ENCODE results near the gene FXYD6. TPM values are rescaled to one million over a fixed set of nuclear protein-coding genes. Genes with fewer than 3 reads are reported as not detected.

The FXYD6 gene
- total and polyA plus RNA-seq, 2 of the 8 experiments (the other 6 are each of a cell fraction or from before 2014, with no cell fraction given) = 44.6 to 117 TPM

DNA sequence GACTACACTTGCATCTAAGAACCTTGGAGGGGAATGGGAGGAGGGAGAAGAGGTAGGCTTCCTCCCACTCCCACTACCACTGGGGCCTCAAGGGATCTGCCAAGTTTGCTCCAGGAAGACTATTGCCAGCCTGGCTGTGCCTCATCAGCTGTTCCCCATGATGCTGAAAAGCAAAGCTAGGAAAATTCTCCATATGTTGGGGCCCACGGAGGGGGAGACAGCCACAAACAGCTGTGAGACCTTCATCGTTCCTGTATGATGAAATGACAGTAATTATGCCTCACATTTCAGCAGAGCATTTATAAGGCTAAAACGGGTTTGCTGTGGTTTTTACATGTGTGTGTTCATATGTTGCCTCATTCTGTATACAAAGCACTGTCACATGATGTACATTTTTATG is 86.2 kb downstream of the FXYD6 start (continued):
- no peak for TF ChIP-seq KDM1A (IDR thresholded peaks at IDR 0.05; ENCODE audit: borderline replicate concordance, low read length)
